ENCODE data around the gene C8G. TPM values are rescaled to one million over a fixed set of nuclear protein-coding genes. Genes with fewer than 3 reads are reported as not detected.

C8G gene
- total and polyA plus RNA-seq, 9 of the 15 experiments (the other 6 are each of a cell fraction or from before 2014, with no cell fraction given), result 0.35 to 5.9 (median 2.7) TPM; not detected in 2

GRCh38 chr9:136949817-136950655 lies 5.0 kb downstream of the C8G start (continued):
- TF ChIP-seq ATF3 (IDR thresholded peaks at IDR 0.05) (peak; percentile 22), ATF3 (CRISPR knock-in tag; conservative IDR thresholded peaks at IDR 0.05) (no peak), ZNF232 (CRISPR knock-in tag; IDR thresholded peaks at IDR 0.05) (no peak), XRCC5 (IDR thresholded peaks at IDR 0.05; ENCODE audit: low read depth, low read length) (no peak), FIP1L1 (IDR thresholded peaks at IDR 0.05; ENCODE audit: low read depth, low read length, poor library complexity, severe bottlenecking) (peak; percentile 11), SFPQ (IDR thresholded peaks at IDR 0.05; ENCODE audit: low read depth, low read length) (no peak), CUX1 (CRISPR knock-in tag; IDR thresholded peaks at IDR 0.05) (no peak), SIRT6 (IDR thresholded peaks at IDR 0.05; ENCODE audit: low read depth, low read length) (no peak), ZNF507 (tag; conservative IDR thresholded peaks at IDR 0.05) (no peak), HMGN3 (IDR thresholded peaks at IDR 0.05; ENCODE audit: borderline replicate concordance, extremely low read depth, insufficient read length, low read depth, low read length) (peak; percentile 68), ATF6 (CRISPR knock-in tag; IDR thresholded peaks at IDR 0.05) (no peak), BMI1 (IDR thresholded peaks at IDR 0.05; ENCODE audit: low read length) (no peak), SP1 (CRISPR knock-in tag; IDR thresholded peaks at IDR 0.05) (peak; percentile 50; the same call in 1 of the 2 replicates), ZFPM2 (CRISPR knock-in tag; IDR thresholded peaks at IDR 0.05) (no peak), RB1 (IDR thresholded peaks at IDR 0.05; ENCODE audit: low read depth) (peak; percentile 43; the same call in 1 of the 2 replicates)
